ENCODE results near the gene EYS.
A peak's percentile ranks its signal among the peaks of the same experiment; 100 is the strongest.
"Not testable (repeated sequence)": the region's sequence is repeated elsewhere in the genome, so short reads cannot be mapped to it uniquely, and the experiment has no call there.

Gene EYS

GRCh38 chr6:64037427-64037826 lies 1669.6 kb downstream of the EYS start:
- Mint-ChIP-seq H3K27me3 (ENCODE audit: low read depth) (no peaks in the 10 kb centered on the region), H3K27ac (no peak overlapping the region), H3K4me3 (no peak overlapping the region), H3K36me3 (ENCODE audit: low read depth) (no peaks in the 10 kb centered on the region), H3K9me3 (no peaks in the 10 kb centered on the region), H3K4me1 (peaks cover 9% of the 10 kb centered on the region)
- TF ChIP-seq, protein P1, sequence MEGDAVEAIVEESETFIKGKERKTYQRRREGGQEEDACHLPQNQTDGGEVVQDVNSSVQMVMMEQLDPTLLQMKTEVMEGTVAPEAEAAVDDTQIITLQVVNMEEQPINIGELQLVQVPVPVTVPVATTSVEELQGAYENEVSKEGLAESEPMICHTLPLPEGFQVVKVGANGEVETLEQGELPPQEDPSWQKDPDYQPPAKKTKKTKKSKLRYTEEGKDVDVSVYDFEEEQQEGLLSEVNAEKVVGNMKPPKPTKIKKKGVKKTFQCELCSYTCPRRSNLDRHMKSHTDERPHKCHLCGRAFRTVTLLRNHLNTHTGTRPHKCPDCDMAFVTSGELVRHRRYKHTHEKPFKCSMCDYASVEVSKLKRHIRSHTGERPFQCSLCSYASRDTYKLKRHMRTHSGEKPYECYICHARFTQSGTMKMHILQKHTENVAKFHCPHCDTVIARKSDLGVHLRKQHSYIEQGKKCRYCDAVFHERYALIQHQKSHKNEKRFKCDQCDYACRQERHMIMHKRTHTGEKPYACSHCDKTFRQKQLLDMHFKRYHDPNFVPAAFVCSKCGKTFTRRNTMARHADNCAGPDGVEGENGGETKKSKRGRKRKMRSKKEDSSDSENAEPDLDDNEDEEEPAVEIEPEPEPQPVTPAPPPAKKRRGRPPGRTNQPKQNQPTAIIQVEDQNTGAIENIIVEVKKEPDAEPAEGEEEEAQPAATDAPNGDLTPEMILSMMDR (IDR thresholded peaks at IDR 0.05; ENCODE audit: unreplicated experiment in 3 of 3) = no peak

GRCh38 chr6:64034910-64035655 lies 1671.9 kb downstream of the EYS start:
- Mint-ChIP-seq H3K36me3 (ENCODE audit: low read depth) (no peaks in the 10 kb centered on the region), H3K4me3 (no peak overlapping the region), H3K4me1 (peaks cover 3% of the 10 kb centered on the region), H3K9me3 (peaks cover 8% of the 10 kb centered on the region), H3K27ac (no peak overlapping the region), H3K27me3 (ENCODE audit: low read depth) (no peaks in the 10 kb centered on the region)
- TF ChIP-seq, protein P1 (IDR thresholded peaks at IDR 0.05; ENCODE audit: unreplicated experiment in 3 of 3) = no peak

DNA sequence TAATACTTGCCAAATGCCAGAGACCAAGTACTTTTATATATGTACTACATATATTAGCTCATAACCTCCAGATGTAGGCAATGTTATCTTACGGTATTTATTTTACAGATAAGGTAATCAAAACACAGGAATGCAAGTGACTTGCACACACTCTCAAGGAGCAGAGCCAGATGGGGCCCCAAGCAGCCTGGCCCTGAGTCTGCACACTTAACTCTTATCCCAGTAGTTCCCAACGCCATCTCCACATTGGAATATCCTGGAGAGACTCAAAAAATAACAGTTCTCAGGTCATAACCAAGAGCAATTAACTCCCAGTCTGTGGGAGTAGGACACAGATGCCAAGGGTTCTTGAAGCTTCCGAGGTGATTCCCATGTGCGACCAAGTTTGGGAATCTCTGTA lies 1672.7 kb downstream of the EYS start:
- H3K27me3 Mint-ChIP-seq (ENCODE audit: low read depth) = no peaks in the 10 kb centered on the region
- H3K36me3 Mint-ChIP-seq (ENCODE audit: low read depth) = no peaks in the 10 kb centered on the region
- H3K4me1 Mint-ChIP-seq = no peaks in the 10 kb centered on the region
- H3K9me3 Mint-ChIP-seq = peaks cover 14% of the 10 kb centered on the region
- H3K27ac Mint-ChIP-seq = peak overlapping the region in 1 of 3 experiments; percentile 16
- H3K4me3 Mint-ChIP-seq = no peak overlapping the region
- TF ChIP-seq, protein P1 (IDR thresholded peaks at IDR 0.05; ENCODE audit: unreplicated experiment in 3 of 3) = no peak

- H3K4me1 Mint-ChIP-seq = not testable (repeated sequence)
These were observed 1675.9 kb downstream of the EYS start for GRCh38 chr6:64030950-64031618.

DNA sequence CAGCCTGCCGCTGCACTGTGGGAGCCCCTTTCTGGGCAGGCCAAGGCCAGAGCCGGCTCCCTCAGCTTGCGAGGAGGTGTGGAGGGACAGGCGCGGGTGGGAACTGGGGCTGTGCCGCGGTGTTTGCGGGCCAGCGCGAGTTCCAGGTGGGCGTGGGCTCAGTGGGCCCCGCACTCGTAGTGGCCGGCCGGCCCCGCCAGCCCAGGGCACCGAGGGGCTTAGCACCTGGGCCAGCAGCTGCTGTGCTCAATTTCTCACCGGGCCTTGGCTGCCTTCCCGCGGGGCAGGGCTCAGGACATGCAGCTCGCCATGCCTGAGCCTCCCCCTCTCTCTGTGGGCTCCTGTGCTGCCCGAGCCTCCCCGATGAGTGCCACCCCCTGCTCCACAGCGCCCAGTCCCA lies 1683.3 kb downstream of the EYS start:
- Mint-ChIP-seq H3K27me3 (ENCODE audit: low read depth) (no peaks in the 10 kb centered on the region), H3K9me3 (peaks cover 28% of the 10 kb centered on the region), H3K27ac (no peak overlapping the region), H3K36me3 (ENCODE audit: low read depth) (no peaks in the 10 kb centered on the region), H3K4me3 (no peak overlapping the region), H3K4me1 (no peaks in the 10 kb centered on the region)
- TF ChIP-seq, protein P1 (IDR thresholded peaks at IDR 0.05; ENCODE audit: unreplicated experiment in 3 of 3) = no peak

More at GRCh38 chr6:64030950-64031618, 1675.9 kb downstream of the EYS start:
- H3K27ac Mint-ChIP-seq; H3K27me3 Mint-ChIP-seq (ENCODE audit: low read depth); H3K4me3 Mint-ChIP-seq; H3K36me3 Mint-ChIP-seq (ENCODE audit: low read depth): not testable (repeated sequence)
- H3K9me3 Mint-ChIP-seq = peaks cover 26% of the 10 kb centered on the region

GRCh38 chr6:64014595-64014994 lies 1692.4 kb downstream of the EYS start:
- Mint-ChIP-seq H3K4me3 (no peak overlapping the region), H3K27me3 (ENCODE audit: low read depth) (no peaks in the 10 kb centered on the region), H3K36me3 (ENCODE audit: low read depth) (no peaks in the 10 kb centered on the region), H3K9me3 (peaks cover 2% of the 10 kb centered on the region), H3K4me1 (peaks cover 18% of the 10 kb centered on the region), H3K27ac (peak overlapping the region in 1 of 3 experiments; percentile 23)
- TF ChIP-seq, protein P1 (IDR thresholded peaks at IDR 0.05; ENCODE audit: unreplicated experiment in 3 of 3) = no peak

All from nephron (organoid).